Muscle layer of duodenum (tissue), 2 donors: ENCODE results near the gene PADI1.

Source experiments
- H3K27ac ChIP-seq: one replicate; pipeline ENCODE4 v1.7.0; 2013; ENCODE audit warnings: mild to moderate bottlenecking, low read length
- H3K27me3 ChIP-seq: one replicate; pipeline ENCODE4 v1.7.0; 2013; ENCODE audit warnings: low read depth, mild to moderate bottlenecking, control low read depth, low read length
- H3K36me3 ChIP-seq, 2 donors: one replicate each; pipeline ENCODE4 v1.7.0; 2013; ENCODE audit warnings: low read length in 2 of 2, control low read depth in 1 of 2, mild to moderate bottlenecking in 1 of 2; ENCODE audit not compliant: insufficient read depth in 2 of 2, control insufficient read depth in 1 of 2
- H3K4me1 ChIP-seq, 2 donors: one replicate each; pipeline ENCODE4 v1.7.0; 2013; ENCODE audit warnings: low read length in 2 of 2, mild to moderate bottlenecking in 2 of 2, control low read depth in 1 of 2, moderate library complexity in 1 of 2; ENCODE audit not compliant: insufficient read depth in 2 of 2, control insufficient read depth in 1 of 2
- H3K4me3 ChIP-seq, 2 donors: one replicate each; pipeline ENCODE4 v1.7.0; 2013; ENCODE audit warnings: low read length in 2 of 2, low read depth in 1 of 2, mild to moderate bottlenecking in 1 of 2
- H3K9me3 ChIP-seq, 2 donors: one replicate each; pipeline ENCODE4 v1.7.0; 2013; ENCODE audit warnings: low read length in 2 of 2, control low read depth in 1 of 2, mild to moderate bottlenecking in 1 of 2; ENCODE audit not compliant: control insufficient read depth in 1 of 2
- donor health status: healthy.

PADI1 gene, protein sequence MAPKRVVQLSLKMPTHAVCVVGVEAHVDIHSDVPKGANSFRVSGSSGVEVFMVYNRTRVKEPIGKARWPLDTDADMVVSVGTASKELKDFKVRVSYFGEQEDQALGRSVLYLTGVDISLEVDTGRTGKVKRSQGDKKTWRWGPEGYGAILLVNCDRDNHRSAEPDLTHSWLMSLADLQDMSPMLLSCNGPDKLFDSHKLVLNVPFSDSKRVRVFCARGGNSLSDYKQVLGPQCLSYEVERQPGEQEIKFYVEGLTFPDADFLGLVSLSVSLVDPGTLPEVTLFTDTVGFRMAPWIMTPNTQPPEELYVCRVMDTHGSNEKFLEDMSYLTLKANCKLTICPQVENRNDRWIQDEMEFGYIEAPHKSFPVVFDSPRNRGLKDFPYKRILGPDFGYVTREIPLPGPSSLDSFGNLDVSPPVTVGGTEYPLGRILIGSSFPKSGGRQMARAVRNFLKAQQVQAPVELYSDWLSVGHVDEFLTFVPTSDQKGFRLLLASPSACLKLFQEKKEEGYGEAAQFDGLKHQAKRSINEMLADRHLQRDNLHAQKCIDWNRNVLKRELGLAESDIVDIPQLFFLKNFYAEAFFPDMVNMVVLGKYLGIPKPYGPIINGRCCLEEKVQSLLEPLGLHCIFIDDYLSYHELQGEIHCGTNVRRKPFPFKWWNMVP

DNA sequence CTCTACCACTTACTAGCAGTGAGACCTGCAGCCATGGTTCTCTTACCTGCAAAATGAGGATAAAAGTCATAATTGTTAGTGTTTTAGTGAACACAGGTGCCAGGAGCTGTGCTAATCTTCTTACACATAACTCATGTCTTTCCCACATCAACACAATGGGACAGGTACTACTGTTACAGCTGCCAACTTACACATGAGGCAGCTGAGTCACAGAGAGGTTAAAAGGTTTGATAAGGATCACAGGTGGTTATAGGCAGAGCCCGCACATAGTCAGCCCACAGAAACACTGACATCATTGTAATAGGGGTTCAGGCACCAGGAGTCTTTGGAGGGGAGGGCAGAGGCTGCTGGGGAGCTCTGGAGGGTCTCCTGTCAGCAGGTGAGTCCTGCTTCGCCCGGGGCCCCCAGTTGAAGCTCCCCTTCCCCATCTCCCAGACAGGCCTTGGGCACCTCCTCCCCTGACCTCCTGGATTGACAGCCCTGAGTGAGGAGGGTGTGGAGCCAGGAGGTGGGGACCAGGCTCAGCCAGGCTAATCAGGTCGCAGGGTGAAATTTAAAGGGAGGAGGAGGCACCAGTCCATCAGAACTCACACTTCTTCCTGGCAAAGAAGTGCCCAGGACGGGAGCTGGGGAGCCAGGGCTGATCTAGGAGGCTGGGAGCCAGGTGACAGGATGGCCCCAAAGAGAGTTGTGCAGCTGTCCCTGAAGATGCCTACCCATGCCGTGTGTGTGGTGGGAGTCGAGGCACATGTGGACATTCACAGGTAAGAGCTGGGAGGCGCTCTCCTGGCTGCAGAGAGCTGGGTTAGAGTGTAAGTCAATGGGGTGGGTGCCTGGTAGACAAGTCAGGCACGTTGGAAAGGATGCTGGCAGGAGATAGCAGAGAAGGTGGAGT, at the start of gene PADI1:
PADI1 (plus strand) TSS at position 583 of the 895 bp plus-strand sequence; CDS start at position 673, 90 bp downstream.
- H3K36me3 ChIP-seq = no peaks in the 10 kb centered on the region
- H3K4me1 ChIP-seq = no peaks in the 10 kb centered on the region
- no peak within 1 kb of the TSS for H3K27ac ChIP-seq
- no peaks in the 10 kb centered on the region for H3K9me3 ChIP-seq
- H3K27me3 ChIP-seq = no peaks in the 10 kb centered on the region
- H3K4me3 ChIP-seq = no peak within 1 kb of the TSS

DNA sequence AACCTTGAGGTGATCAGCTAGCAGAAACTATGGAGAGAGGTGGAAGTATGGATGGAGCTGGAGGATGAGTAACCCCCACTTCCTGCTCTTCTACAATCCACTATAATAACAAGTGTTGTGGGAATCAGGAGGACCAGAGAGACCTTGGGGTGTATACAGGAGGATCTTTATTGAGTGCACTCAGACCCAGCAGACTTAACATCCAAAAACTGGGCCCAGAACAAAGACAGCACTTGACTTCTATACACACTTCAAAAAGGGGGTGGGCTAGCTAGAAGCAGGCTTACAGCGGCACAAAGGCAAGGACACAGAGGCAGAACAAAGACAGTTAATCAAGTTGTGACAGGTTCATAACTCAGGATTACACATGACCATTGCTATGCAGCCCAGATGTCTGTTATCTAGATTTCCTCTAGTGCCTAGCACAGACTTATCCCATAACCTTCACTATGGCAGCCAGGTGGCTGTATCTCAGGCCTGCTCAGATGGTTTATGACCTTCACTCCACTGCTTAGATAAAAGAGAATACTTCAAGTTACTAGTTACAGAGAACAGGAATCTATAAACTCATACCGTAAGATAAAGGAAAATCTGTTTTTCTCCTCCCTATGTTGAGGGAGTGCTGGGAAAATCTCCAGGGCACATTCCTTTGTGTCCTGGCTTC, 49.5 kb upstream of the PADI1 start:
- Histone ChIP-seq H3K27me3 (no peaks in the 10 kb centered on the region), H3K27ac (no peak overlapping the region), H3K36me3 (no peaks in the 10 kb centered on the region), H3K4me1 (no peaks in the 10 kb centered on the region), H3K4me3 (no peak overlapping the region), H3K9me3 (peaks cover 11 to 29% of the 10 kb centered on the region in 2 donors)

DNA sequence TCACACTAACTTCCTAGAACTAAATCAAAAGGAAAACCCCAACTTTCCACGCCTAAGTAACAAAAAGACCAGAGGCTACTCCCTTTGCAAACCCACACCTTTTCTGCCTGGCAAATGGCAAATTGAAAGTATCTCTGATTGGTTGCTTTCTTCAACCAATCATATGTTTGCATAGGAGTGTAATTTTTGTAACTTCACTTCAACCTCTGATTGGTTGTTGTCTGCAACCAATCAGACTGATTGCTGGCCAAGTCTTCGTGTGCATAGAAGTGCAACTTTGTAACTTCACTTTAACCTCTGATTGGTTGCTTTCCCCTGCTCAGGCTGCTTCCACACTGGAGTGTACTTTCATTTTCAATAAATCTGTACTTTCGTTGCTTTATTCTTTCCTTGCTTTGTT, 48.8 kb upstream of the PADI1 start:
- H3K4me1 ChIP-seq = no peaks in the 10 kb centered on the region
- H3K4me3 ChIP-seq = no peak overlapping the region
- no peaks in the 10 kb centered on the region for H3K27me3 ChIP-seq
- no peaks in the 10 kb centered on the region for H3K36me3 ChIP-seq
- no peak overlapping the region for H3K27ac ChIP-seq
- H3K9me3 ChIP-seq = peaks cover 11 to 29% of the 10 kb centered on the region in 2 donors

DNA sequence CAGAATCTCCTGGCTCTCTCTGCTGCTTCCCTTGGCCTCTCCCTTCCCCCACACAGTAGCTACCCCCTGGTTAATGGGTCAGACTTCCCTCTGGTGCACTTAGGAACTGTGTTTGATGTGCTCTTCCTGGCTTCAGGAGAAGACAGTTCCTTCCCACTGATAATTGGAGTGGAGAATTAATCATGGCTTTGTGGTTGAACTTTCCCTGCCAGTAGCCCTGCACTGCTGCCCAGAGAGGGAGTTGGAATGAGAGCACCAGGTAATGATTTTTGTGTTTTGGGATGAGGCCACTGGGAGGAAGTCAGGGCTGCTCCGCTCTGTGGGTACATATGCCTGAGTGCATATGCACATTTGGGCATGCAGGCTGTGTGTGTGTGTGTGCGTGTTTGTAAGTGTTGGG, 46.0 kb upstream of the PADI1 start:
- no peaks in the 10 kb centered on the region for H3K36me3 ChIP-seq
- H3K4me1 ChIP-seq = no peaks in the 10 kb centered on the region
- peaks cover 11 to 19% of the 10 kb centered on the region in 2 donors for H3K9me3 ChIP-seq
- H3K27me3 ChIP-seq = no peaks in the 10 kb centered on the region
- no peak overlapping the region for H3K27ac ChIP-seq
- no peak overlapping the region for H3K4me3 ChIP-seq

DNA sequence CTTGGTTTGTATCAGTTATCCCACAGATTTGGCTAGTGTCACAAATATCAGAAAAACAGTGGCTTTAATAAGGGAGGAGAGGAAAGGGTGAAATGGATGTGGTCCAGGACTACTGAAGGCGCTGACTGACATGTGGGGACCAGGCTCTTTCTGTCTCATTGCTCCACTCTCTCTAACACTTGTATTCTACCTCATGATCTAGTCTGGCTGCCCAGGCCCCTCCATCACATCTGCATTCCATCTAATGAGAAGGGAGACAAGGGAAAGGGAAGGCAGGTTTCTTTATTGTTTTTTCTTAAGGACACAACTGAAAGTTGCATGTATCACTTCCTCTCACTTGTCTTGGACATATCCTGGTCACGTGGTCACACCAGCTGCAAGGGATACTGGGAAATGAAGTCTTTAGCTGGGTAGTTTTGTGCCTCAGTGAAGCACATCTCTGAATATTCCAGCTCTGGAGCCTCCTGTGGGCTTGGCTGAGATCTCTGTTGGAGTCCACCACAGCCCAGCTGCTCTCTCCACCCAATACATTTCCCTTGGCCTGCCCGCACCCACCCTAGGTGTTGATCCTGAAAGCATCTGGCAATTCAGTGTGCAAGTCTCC, 43.7 kb upstream of the PADI1 start:
- Histone ChIP-seq H3K36me3 (no peaks in the 10 kb centered on the region), H3K4me3 (no peak overlapping the region), H3K4me1 (no peaks in the 10 kb centered on the region), H3K27me3 (no peaks in the 10 kb centered on the region), H3K27ac (no peak overlapping the region), H3K9me3 (peaks cover 0 to 4% of the 10 kb centered on the region in 2 donors)

DNA sequence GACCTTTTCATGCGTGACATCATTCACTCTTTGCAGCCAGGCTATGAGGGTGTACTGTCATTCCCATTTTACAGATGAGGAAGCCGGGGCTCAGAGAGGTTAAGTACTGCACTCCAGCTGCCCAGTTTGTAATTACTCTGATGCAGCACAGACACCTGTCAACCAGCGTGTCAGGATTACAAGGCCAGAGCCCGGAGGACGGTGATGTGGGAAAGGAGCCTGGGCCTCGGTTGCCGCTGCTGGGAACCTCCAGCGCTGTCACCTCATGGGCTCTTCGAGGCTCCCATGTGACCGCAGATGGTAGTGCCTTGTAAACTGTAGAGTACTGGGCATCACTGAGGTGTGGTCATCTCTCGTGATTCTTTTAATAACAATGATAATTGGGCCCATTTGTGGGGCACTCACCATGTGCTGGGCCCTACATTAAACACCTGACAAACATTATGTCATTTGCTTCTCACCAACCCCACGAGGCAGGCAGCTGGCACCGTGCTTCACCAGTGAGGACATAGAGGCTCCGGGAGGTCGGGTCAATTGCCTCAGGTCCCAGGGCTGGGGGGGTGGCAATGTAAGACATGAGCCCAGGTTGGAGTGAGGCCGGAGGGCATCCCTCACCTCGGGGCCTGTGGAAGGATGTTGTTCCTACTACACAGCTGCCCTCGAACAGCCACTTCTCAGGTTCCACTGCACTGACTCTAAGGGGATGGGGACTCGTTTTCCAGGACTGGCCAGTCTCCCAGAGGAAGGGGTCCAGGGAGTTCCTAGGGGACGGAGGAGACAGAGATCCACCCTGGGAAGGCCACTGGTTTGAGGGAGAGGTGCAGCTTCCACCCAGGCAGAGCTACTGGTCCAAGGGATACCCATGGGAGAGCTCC, 42.8 kb upstream of the PADI1 start:
- no peaks in the 10 kb centered on the region for H3K36me3 ChIP-seq
- no peak overlapping the region for H3K4me3 ChIP-seq
- H3K9me3 ChIP-seq = peaks cover 0 to 2% of the 10 kb centered on the region in 2 donors
- no peaks in the 10 kb centered on the region for H3K4me1 ChIP-seq
- no peak overlapping the region for H3K27ac ChIP-seq
- H3K27me3 ChIP-seq = no peaks in the 10 kb centered on the region

DNA sequence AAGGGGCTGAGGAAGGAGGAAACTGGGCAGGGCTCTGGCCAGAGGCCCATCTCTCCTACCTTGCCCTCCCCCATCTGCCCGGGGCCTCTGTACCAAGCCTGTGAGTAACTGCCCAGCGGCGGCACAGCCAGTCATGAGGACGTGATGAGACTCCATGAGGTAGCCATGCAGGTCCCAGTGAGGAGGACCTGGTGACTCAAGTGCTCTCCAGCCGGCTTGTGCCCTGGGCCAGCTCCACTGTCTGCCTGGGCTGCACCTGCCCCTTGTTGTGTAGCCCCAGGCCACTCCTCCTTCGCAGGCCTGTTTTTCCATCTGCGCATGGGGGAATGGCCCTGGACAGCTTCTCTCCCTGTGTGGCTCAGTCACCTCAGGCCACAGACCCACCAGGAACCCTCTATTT, 42.0 kb upstream of the PADI1 start:
- Histone ChIP-seq H3K36me3 (no peaks in the 10 kb centered on the region), H3K27ac (no peak overlapping the region), H3K4me1 (no peaks in the 10 kb centered on the region), H3K9me3 (peaks cover 0 to 2% of the 10 kb centered on the region in 2 donors), H3K4me3 (no peak overlapping the region), H3K27me3 (no peaks in the 10 kb centered on the region)

DNA sequence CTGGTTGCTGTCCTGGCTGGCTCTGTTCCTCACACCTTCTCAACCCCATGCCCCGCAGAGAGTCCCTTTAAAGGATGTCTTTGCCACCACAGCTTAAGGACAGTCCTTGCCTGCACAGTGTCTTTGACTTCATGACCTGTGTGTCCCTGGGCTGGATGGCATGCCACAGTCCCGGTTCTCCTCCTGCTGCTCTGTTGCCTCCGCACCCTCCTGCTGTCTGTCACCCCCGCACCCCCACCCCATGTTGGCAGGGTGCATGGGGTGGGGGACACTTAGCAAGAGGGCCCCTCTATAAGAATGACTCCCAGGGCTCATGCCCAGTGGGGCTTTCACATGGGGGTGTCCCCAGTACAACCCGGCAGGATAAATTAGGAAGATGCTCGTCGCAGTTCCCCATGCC, 41.6 kb upstream of the PADI1 start:
- Histone ChIP-seq H3K27ac (no peak overlapping the region), H3K9me3 (peaks cover 0 to 2% of the 10 kb centered on the region in 2 donors), H3K36me3 (no peaks in the 10 kb centered on the region), H3K4me1 (no peaks in the 10 kb centered on the region), H3K4me3 (no peak overlapping the region), H3K27me3 (no peaks in the 10 kb centered on the region)

DNA sequence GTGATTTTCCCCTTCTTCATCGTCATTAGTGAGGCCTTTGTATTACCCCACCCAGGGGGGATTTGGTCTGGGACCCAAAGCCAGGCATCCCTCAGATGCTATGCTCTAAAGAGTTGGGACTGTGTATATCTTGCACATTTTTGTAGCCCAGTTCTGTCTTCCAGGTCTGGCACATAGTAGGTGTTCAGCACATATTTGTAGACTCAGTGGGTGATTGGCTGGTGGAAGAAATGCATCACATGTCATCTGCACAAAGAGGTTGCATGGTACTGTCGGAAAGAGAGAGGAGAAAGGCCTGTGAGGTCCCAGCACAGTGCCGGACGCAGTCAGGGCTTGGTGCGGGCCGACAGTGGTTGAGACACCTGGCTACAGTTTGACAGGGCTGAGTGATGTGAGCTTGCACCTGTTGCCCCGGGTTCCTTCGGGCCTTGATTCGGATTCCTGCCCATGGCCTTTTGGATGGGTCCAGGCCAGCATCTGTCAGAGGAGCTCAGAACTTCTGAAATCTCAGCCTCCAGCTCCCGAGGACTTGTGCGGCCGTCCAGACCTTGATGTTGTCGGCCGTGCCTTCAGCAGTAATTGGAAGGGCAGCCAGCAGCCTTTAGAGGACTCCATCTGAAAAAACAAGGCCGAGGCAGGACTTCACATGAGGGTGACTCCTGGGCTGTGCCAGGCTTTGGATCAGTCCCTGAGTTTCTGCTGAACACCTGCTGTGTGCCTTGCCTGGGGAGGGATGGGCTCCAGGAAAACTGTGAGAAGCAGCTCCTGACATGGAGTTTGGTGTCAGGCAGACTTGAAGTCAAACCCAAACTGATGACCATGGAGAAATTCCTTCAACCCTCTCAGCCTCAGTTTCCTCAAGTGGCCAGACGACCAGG, 40.9 kb upstream of the PADI1 start:
- Histone ChIP-seq H3K9me3 (peaks cover 0 to 2% of the 10 kb centered on the region in 2 donors), H3K36me3 (no peaks in the 10 kb centered on the region), H3K4me3 (no peak overlapping the region), H3K27ac (no peak overlapping the region), H3K27me3 (no peaks in the 10 kb centered on the region), H3K4me1 (no peaks in the 10 kb centered on the region)
